Stimulated activated naive B cell treated with anti-CD40 and anti-IgM and Interleukin-4, amounts not matched to agents 10 μg/mL and 1 μg/mL and 100 μg/mL, for 72 hours (primary cell): Measurements from ENCODE around the gene ADCY1.
"Not testable (repeated sequence)": the region's sequence is repeated elsewhere in the genome, so short reads cannot be mapped to it uniquely, and the experiment has no call there.

Source experiments
- ATAC-seq, 2 donors: fragments of 150-1000 bp; cut with Tn5 transposase; replicated peaks; 2 replicates each; pipeline ENCODE4 v1.10.0; 2021; ENCODE audit warnings: moderate library complexity in 1 of 2
- DNase-seq: peaks from one replicate; pipeline ENCODE4 v3.0.0; 2021
- H3K27ac Mint-ChIP-seq: one replicate; pipeline ENCODE4 v1.8.0; 2022; ENCODE audit warnings: mild to moderate bottlenecking, mixed read lengths
- H3K27me3 Mint-ChIP-seq, 2 donors: one replicate each; pipeline ENCODE4 v1.8.0; 2022; ENCODE audit warnings: mixed read lengths in 2 of 2
- H3K36me3 Mint-ChIP-seq, 2 donors: one replicate each; pipeline ENCODE4 v1.8.0; 2022; ENCODE audit warnings: mixed read lengths in 2 of 2, mild to moderate bottlenecking in 1 of 2
- H3K4me1 Mint-ChIP-seq, 2 donors: one replicate each; pipeline ENCODE4 v1.8.0; 2022; ENCODE audit warnings: mixed read lengths in 2 of 2, mild to moderate bottlenecking in 1 of 2
- H3K4me3 Mint-ChIP-seq, 2 donors: one replicate each; pipeline ENCODE4 v1.8.0; 2022; ENCODE audit warnings: mild to moderate bottlenecking in 2 of 2, mixed read lengths in 2 of 2, moderate library complexity in 1 of 2
- H3K9me3 Mint-ChIP-seq, 2 donors: one replicate each; pipeline ENCODE4 v1.8.0; 2022; ENCODE audit warnings: mixed read lengths in 2 of 2, mild to moderate bottlenecking in 1 of 2

The ADCY1 gene

GRCh38 chr7:45768516-45769394, 194.6 kb downstream of the ADCY1 start:
- DNase-seq (peak; percentile 97), ATAC-seq (peak; percentile 99 to 100)
- H3K27ac Mint-ChIP-seq, result peak overlapping the region; percentile 98
- H3K36me3 Mint-ChIP-seq, H3K27me3 Mint-ChIP-seq, H3K9me3 Mint-ChIP-seq, H3K4me1 Mint-ChIP-seq: not testable (repeated sequence)
- H3K4me3 Mint-ChIP-seq, result peak overlapping the region; percentile 92 to 97

GRCh38 chr7:45769626-45770025, 195.5 kb downstream of the ADCY1 start:
- Mint-ChIP-seq H3K4me3 (peak overlapping the region; percentile 92 to 97), H3K27ac (peak overlapping the region; percentile 98)
- ATAC-seq, H3K9me3 Mint-ChIP-seq, DNase-seq, H3K36me3 Mint-ChIP-seq, H3K4me1 Mint-ChIP-seq, H3K27me3 Mint-ChIP-seq: not testable (repeated sequence)
